ENCODE data around the gene RBSN. TPM values are rescaled to one million over a fixed set of nuclear protein-coding genes. Genes with fewer than 3 reads are reported as not detected.

The RBSN gene
- total and polyA plus RNA-seq, 9 donors, result 13.5 to 36.5 (median 31.1) TPM

DNA sequence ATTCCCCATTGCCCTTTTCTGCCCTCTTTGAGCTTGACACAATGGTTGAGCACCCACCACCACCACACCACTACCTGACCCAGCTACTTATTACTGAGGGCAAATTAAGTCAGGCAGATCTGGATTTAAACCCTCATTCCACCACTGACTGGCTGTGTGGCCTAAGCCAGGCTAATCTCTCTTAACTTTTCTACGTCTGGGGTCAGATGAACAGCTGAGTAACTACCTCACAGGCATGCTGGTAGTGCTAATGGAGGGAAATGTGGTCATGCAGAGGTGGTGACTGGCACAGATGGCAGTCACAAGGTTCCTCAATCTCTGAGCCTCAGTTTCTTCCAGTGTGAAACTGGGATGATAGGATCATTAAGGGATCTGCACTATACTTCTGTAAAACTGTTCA, 29.5 kb downstream of the RBSN start:
- 83 to 86% (median 83%) methylated on average over 1 of the region's 1 CpG for WGBS, 3 donors
- intact Hi-C loops (cut with DNase I), result no loop called here
- Histone ChIP-seq H3K4me1 (ENCODE audit: insufficient read depth) (peaks cover 2% of the 10 kb centered on the region), H3K27ac (no peak overlapping the region), H3K36me3 (no peaks in the 10 kb centered on the region), H3K9me3 (no peaks in the 10 kb centered on the region), H3K4me3 (no peak overlapping the region), H3K27me3 (no peaks in the 10 kb centered on the region)
- no peak for DNase-seq
- TF ChIP-seq EP300 (IDR thresholded peaks at IDR 0.05) (no peak), POLR2A (IDR thresholded peaks at IDR 0.05) (no peak)
- TF ChIP-seq, protein P1, sequence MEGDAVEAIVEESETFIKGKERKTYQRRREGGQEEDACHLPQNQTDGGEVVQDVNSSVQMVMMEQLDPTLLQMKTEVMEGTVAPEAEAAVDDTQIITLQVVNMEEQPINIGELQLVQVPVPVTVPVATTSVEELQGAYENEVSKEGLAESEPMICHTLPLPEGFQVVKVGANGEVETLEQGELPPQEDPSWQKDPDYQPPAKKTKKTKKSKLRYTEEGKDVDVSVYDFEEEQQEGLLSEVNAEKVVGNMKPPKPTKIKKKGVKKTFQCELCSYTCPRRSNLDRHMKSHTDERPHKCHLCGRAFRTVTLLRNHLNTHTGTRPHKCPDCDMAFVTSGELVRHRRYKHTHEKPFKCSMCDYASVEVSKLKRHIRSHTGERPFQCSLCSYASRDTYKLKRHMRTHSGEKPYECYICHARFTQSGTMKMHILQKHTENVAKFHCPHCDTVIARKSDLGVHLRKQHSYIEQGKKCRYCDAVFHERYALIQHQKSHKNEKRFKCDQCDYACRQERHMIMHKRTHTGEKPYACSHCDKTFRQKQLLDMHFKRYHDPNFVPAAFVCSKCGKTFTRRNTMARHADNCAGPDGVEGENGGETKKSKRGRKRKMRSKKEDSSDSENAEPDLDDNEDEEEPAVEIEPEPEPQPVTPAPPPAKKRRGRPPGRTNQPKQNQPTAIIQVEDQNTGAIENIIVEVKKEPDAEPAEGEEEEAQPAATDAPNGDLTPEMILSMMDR (IDR thresholded peaks at IDR 0.05), result no peak

DNA sequence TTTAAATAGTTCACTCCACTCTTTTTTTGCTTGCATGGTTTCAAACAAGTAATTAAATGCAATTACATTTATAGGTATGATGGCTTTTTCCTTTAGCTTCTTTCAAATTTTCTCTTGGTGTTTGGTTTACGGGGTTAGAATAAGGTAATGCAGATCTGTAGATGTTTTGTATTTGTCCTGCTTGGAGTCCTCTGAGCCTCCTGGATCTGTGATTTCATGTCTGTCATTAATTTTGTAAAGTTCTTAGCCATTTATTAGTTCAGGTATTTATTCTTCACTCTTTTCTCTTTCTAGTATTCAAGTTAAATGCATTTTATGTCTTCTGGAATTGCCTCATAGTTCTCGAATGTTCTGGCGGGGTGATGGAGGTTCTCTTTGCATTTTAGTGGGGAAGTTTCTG, 32.5 kb downstream of the RBSN start:
- Histone ChIP-seq H3K36me3 (no peaks in the 10 kb centered on the region), H3K9me3 (no peaks in the 10 kb centered on the region), H3K27me3 (no peaks in the 10 kb centered on the region), H3K4me1 (ENCODE audit: insufficient read depth) (peaks cover 2% of the 10 kb centered on the region), H3K27ac (no peak overlapping the region), H3K4me3 (no peak overlapping the region)
- TF ChIP-seq EP300 (IDR thresholded peaks at IDR 0.05), result no peak
- TF ChIP-seq, protein P1 (IDR thresholded peaks at IDR 0.05), result no peak
- TF ChIP-seq POLR2A (IDR thresholded peaks at IDR 0.05), result no peak
- intact Hi-C loops (cut with DNase I), result no loop called here
- DNase-seq, result no peak
- WGBS, 3 donors, result 89 to 94% (median 90%) methylated on average over 3 of the region's 3 CpGs

DNA sequence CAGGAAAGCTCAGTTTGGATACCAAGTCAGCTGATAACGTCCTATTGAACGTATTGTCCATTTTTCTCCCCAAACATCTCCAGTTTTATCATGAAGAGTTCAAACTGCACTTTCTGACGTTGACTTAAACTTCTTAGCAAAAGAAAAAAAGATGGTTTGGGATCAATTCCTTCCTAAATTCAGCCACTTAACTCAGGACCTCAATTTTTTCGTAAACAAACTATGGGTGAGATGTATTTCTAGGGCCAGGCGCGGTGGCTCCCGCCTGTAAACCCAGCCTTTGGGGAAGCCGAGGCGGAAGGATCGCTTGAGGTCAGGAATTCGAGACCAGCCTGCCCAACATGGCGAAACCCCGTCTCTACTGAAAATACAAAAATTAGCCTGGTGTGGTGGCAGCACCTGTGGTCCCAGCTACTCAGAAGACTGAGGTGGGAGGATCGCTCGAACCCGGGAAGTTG, 33.4 kb downstream of the RBSN start:
- TF ChIP-seq POLR2A (IDR thresholded peaks at IDR 0.05) (no peak), EP300 (IDR thresholded peaks at IDR 0.05) (no peak)
- TF ChIP-seq, protein P1 (IDR thresholded peaks at IDR 0.05), result no peak
- WGBS, 3 donors, result 44 to 52% (median 46%) methylated on average over 16 of the region's 16 CpGs

DNA sequence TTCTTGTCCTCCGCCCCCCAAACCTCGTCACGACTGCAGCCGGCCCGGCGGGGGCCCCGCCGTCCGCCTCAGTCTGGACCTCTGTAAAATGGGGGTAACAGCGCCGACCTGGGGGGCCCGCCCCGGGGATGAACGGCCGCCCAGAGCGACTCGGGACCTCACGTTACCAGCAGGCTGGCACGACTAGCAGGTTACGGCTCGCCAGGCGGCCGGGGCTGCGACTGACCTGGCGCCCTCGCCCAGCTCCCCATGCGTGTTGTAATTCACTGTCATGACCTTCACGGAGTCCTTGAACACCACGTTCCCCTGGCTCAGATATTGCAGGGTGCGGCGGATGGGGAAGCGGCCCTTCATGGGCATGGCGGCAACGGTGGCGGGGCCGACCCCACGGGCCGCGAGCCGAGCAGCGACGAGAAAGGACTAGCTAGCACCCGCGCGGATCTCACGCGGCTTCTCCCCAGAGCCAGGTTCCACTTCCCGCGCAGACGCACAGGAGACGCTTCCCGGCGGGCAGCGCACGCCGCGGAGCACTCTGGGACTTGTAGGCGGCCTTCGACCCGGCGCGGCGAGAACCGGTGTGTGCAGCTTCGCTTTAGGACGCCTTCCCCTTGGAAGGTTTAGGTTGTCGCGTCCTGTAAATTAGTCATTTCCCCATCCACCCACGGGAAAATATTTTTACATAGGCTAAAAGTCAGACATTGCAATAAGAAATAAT, 34.0 kb downstream of the RBSN start, which contains the start of gene MRPS25:
MRPS25 (minus strand) TSS at position 481 of the 715 bp plus-strand sequence; CDS start at position 360, 121 bp downstream.
- intact Hi-C loops (cut with DNase I), result no loop called here
- peak within 1 kb of the TSS; percentile 89 for H3K4me3 ChIP-seq
- peaks cover 2% of the 10 kb centered on the region for H3K4me1 ChIP-seq (ENCODE audit: insufficient read depth)
- DNase-seq, result peak; percentile 85 to 93 (median 88)
- 0 to 1% (median 1%) methylated on average over 48 to 69 of the region's 69 CpGs for WGBS, 3 donors
- no peaks in the 10 kb centered on the region for H3K9me3 ChIP-seq
- H3K27ac ChIP-seq, result peak within 1 kb of the TSS; percentile 47 to 78
- no peaks in the 10 kb centered on the region for H3K27me3 ChIP-seq
- TF ChIP-seq, protein P1 (IDR thresholded peaks at IDR 0.05), result no peak
- peak; percentile 73 for TF ChIP-seq POLR2A (IDR thresholded peaks at IDR 0.05)
- no peaks in the 10 kb centered on the region for H3K36me3 ChIP-seq

More for the DNA sequence above, 33.4 kb downstream of the RBSN start:
- Histone ChIP-seq H3K27me3 (no peaks in the 10 kb centered on the region), H3K27ac (no peak overlapping the region), H3K4me3 (peak overlapping the region; percentile 89), H3K9me3 (no peaks in the 10 kb centered on the region), H3K36me3 (no peaks in the 10 kb centered on the region), H3K4me1 (ENCODE audit: insufficient read depth) (peaks cover 2% of the 10 kb centered on the region)
- intact Hi-C loops (cut with DNase I), result no loop called here
- peak in 1 of 5 donors; percentile 28 for DNase-seq

All from ovary (tissue), 9 donors.